GM10266 (cell line): ENCODE results near the gene TNIK.

Experiments
- DNase-seq: peaks from one replicate; pipeline ENCODE4 v3.0.0; 2012; ENCODE audit errors: extremely low spot score
- CTCF ChIP-seq: IDR thresholded peaks from 2 replicates; pipeline ENCODE4 v1.5.1; 2012; ENCODE audit warnings: mild to moderate bottlenecking, low read depth; ENCODE audit not compliant: control insufficient read depth, insufficient read depth; ENCODE audit errors: missing control alignments

Gene TNIK

GRCh38 chr3:171301998-171302397, 158.2 kb downstream of the TNIK start:
- no peak for TF ChIP-seq CTCF
- no peak for DNase-seq

- DNase-seq: no peak
- TF ChIP-seq CTCF: no peak
Measured at GRCh38 chr3:171301002-171301401, 159.2 kb downstream of the TNIK start.

GRCh38 chr3:171297951-171298350, 162.3 kb downstream of the TNIK start:
- TF ChIP-seq CTCF: no peak
- no peak for DNase-seq

GRCh38 chr3:171297207-171297606, 163.0 kb downstream of the TNIK start:
- TF ChIP-seq CTCF: no peak
- DNase-seq: no peak

- no peak for TF ChIP-seq CTCF
- no peak for DNase-seq
Measured at GRCh38 chr3:171295484-171296373, 164.5 kb downstream of the TNIK start.

GRCh38 chr3:171293142-171293782, 166.9 kb downstream of the TNIK start:
- peak; percentile 28 for DNase-seq
- no peak for TF ChIP-seq CTCF

GRCh38 chr3:171290680-171291079, 169.5 kb downstream of the TNIK start:
- DNase-seq: no peak
- TF ChIP-seq CTCF: no peak
